ENCODE measurements around the gene TWIST2.

DNA sequence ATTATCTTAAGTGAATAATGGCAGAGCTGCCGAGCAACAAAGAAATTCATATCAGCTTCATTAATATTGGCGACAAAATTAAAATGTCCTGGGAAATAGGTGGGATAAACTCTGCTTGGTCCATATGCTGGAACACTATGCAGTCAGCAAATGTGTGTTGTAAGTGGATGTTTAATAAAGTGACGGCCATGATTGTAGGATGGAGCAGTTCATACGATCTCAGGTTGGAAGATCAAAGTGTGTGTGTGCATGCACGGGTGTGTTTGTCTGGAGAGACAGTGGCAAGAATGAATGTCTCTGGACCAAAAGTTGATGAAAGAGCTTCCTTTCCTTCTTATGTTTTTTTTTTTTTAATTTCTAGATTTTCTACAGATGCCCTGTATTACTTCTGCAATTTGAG lies 14.8 kb downstream of the TWIST2 start:
- no peak for TF ChIP-seq POLR2A (IDR thresholded peaks at IDR 0.05)
- TF ChIP-seq, protein P1, sequence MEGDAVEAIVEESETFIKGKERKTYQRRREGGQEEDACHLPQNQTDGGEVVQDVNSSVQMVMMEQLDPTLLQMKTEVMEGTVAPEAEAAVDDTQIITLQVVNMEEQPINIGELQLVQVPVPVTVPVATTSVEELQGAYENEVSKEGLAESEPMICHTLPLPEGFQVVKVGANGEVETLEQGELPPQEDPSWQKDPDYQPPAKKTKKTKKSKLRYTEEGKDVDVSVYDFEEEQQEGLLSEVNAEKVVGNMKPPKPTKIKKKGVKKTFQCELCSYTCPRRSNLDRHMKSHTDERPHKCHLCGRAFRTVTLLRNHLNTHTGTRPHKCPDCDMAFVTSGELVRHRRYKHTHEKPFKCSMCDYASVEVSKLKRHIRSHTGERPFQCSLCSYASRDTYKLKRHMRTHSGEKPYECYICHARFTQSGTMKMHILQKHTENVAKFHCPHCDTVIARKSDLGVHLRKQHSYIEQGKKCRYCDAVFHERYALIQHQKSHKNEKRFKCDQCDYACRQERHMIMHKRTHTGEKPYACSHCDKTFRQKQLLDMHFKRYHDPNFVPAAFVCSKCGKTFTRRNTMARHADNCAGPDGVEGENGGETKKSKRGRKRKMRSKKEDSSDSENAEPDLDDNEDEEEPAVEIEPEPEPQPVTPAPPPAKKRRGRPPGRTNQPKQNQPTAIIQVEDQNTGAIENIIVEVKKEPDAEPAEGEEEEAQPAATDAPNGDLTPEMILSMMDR (IDR thresholded peaks at IDR 0.05) = no peak
